ENCODE data around the gene ACTR3C.

ACTR3C gene

DNA sequence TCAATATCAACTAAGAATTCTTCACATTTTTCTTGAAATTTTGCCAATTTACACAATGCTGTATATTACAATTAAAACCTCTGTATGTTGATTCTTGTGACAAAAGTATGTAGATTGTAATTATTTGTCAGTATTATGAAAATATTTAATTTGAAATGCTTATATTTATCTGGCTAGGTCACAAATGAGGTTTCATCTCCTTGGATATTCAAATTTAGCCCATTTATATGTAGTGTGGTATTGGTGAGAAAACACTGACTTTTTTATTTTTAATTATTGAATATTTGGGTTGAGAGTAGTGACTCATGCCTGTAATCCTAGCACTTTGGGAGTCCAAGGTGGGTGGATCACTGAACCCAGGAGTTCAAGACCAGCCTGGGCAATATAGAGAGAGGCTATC, 21.0 kb upstream of the ACTR3C start:
- H3K4me3 ChIP-seq (ENCODE audit: low read depth, low read length) = no peak overlapping the region
- DNase-seq (ENCODE audit: low read depth, low spot score) = no peak
- TF ChIP-seq, protein P1, sequence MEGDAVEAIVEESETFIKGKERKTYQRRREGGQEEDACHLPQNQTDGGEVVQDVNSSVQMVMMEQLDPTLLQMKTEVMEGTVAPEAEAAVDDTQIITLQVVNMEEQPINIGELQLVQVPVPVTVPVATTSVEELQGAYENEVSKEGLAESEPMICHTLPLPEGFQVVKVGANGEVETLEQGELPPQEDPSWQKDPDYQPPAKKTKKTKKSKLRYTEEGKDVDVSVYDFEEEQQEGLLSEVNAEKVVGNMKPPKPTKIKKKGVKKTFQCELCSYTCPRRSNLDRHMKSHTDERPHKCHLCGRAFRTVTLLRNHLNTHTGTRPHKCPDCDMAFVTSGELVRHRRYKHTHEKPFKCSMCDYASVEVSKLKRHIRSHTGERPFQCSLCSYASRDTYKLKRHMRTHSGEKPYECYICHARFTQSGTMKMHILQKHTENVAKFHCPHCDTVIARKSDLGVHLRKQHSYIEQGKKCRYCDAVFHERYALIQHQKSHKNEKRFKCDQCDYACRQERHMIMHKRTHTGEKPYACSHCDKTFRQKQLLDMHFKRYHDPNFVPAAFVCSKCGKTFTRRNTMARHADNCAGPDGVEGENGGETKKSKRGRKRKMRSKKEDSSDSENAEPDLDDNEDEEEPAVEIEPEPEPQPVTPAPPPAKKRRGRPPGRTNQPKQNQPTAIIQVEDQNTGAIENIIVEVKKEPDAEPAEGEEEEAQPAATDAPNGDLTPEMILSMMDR (IDR thresholded peaks at IDR 0.05; ENCODE audit: insufficient read depth, low read length, missing control alignments) = no peak
- ChIA-PET CTCF (interaction anchor here (0.9 kb wide), 1 partner anchor 13 kb away, joined by 4 read pairs; no protein-coding TSS in a partner anchor), POLR2A (no interaction called here)

DNA sequence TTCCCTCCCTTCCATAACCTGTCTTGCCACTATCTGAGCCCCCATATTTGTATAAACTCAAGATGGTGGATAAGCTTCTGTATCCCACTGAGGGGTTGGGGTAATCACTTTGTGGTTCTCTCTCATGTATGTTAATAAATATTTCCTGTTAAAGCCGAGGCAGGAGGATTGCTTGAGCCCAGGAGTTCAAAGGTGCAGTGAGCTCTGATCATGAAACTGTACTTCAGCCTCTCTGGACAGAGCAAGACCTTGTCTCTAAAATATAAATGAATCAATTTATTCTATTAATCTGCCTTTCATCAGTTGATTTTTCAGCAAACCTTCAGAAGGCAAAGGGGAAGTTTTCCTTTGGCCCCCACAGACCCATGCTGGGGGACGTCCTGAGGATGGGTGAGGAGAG, 19.9 kb upstream of the ACTR3C start:
- TF ChIP-seq, protein P1 (IDR thresholded peaks at IDR 0.05; ENCODE audit: insufficient read depth, low read length, missing control alignments) = no peak
- no peak for DNase-seq (ENCODE audit: low read depth, low spot score)
- H3K4me3 ChIP-seq (ENCODE audit: low read depth, low read length) = no peak overlapping the region
- POLR2A ChIA-PET = no interaction called here
- CTCF ChIA-PET = no interaction called here

DNA sequence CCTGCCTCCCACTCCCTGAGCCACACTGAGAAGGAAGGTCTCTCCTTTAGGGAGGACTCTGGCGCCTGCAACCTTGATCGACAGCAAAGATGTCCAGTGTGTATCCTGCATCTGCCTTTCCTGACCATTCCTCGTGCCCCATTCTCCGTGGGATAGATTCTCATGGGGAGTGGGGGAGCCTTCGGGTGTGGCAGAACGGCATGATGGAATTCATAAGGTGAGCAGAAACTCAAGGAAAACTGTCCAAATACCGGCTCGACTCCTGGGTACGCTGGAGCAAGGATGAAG, 18.7 kb upstream of the ACTR3C start:
- no peak overlapping the region for H3K4me3 ChIP-seq (ENCODE audit: low read depth, low read length)
- ChIA-PET POLR2A (no interaction called here), CTCF (no interaction called here)
- TF ChIP-seq, protein P1 (IDR thresholded peaks at IDR 0.05; ENCODE audit: insufficient read depth, low read length, missing control alignments) = no peak
- DNase-seq (ENCODE audit: low read depth, low spot score) = no peak

DNA sequence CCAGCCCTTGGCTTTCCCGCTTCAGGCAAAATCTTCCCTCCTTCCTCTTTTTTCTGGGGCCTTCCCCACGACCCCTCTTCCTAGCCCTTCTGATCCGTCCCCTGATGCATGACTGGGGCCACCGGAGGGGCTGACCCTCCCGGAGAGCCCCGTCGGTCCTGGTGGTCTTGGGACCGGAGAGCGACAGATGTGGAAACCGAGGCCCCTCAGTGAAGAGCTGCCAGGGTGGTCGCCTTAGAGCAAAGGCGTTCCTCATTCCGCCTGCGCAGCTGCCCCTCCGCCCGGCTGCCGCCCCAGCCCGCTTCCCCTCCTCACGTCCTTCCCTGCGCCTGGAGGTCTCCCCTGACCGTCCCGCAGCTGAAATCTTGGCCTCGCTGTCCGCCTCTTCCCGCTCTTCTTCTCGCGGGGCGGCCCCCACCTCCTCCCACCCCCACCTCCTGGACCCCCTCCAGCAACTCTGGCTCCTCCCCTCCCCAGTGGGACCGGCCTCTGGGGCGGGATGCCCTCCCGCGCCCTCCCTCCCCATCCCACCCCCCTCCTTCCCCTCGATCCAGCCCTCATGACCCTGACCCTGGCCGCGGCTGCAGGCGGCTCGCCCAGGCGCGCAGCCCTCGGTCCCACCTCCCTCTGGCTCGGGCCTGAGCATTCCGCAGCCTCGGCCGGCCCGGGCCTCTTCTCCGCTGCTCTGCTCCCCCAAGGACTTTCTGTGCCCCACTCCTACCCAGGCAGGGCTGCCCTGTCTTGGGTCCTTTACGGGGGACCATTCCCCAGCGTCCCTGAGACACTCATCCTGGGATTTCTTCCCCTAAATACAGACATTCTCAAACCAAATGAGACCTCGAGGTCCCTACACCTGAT, 18.1 kb upstream of the ACTR3C start, which contains the start of gene RARRES2:
Gene RARRES2 (minus strand): TSS at position 367 of the 858 bp plus-strand sequence. CDS start 1,020 bp downstream, outside the sequence.
- H3K4me3 ChIP-seq (ENCODE audit: low read depth, low read length) = no peak within 1 kb of the TSS
- ChIA-PET CTCF (no interaction called here), POLR2A (no interaction called here)
- TF ChIP-seq, protein P1 (IDR thresholded peaks at IDR 0.05; ENCODE audit: insufficient read depth, low read length, missing control alignments) = no peak
- no peak for DNase-seq (ENCODE audit: low read depth, low spot score)

DNA sequence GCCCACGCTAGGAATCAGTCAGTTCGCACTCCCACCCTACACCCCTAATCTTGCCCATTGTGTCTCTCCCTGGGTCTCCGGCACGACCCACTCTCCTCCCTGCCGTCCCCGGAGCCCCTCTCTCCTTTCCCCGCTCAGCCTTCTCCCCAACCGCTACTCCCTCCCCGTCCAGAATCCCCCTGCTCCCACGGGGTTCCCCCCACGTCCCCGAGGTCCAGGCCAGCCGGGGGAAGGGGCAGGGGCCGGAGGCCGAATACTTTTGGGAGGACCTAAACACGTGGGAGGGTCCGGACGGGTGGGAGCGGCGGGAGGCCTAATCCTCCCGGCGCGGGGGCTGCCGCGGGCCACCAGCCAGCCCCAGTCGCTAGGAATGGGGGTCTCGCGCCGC, 17.5 kb upstream of the ACTR3C start:
- DNase-seq (ENCODE audit: low read depth, low spot score) = no peak
- TF ChIP-seq, protein P1 (IDR thresholded peaks at IDR 0.05; ENCODE audit: insufficient read depth, low read length, missing control alignments) = no peak
- no peak overlapping the region for H3K4me3 ChIP-seq (ENCODE audit: low read depth, low read length)
- CTCF ChIA-PET = no interaction called here
- POLR2A ChIA-PET = no interaction called here

DNA sequence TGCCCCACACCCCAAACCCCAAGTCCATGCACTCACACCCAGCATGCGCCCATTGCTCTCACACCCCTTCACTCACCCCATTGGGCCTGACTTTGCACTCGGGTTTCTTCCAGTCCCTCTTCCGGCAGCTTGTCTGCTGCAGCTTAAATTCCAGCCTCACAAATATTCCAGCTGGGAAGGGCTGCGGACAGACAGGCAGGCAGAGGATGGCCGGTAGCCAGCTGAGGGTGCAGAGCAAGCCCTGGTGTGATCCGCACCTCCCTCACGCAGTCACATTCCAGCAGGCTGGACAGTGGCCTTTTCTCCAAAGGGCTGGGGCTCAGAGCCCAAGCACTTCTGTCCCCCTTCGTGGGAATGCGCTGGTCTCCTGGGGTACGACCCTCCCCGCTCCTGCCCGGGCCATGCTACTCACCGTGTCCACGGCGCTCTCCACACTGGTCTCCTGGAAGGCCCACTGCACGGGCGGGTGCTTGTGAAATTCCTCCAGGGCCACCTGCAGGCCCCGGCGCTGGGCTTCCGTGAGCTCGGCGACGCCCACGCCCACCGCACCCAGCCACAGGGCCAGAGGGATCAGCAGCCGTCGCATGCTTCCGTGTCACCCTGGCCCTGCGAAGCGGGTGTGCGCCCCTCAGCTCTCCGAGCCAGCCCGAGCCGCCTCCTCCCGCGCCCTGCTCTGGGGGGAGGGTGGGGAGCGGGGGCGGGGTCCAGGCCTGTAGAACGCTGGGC, 16.8 kb upstream of the ACTR3C start:
- H3K4me3 ChIP-seq (ENCODE audit: low read depth, low read length) = no peak overlapping the region
- POLR2A ChIA-PET = no interaction called here
- TF ChIP-seq, protein P1 (IDR thresholded peaks at IDR 0.05; ENCODE audit: insufficient read depth, low read length, missing control alignments) = no peak
- CTCF ChIA-PET = no interaction called here
- no peak for DNase-seq (ENCODE audit: low read depth, low spot score)
